HUES48 (cell line): ENCODE results near the gene ADGRL3.
"Not testable (repeated sequence)": the region's sequence is repeated elsewhere in the genome, so short reads cannot be mapped to it uniquely, and the experiment has no call there.

Source experiments
- H3K27ac ChIP-seq: one replicate; pipeline ENCODE4 v1.7.0; 2013; ENCODE audit warnings: low read depth, low read length, inconsistent platforms
- H3K27me3 ChIP-seq: 2 replicates; pipeline ENCODE4 v1.6.1; 2013; ENCODE audit warnings: mild to moderate bottlenecking, low read length; ENCODE audit not compliant: control insufficient read depth, insufficient read depth
- H3K36me3 ChIP-seq: 2 replicates; pipeline ENCODE4 v1.6.1; 2013; ENCODE audit warnings: low read length; ENCODE audit not compliant: control insufficient read depth, insufficient read depth
- H3K4me1 ChIP-seq: 2 replicates; pipeline ENCODE4 v1.6.1; 2013; ENCODE audit warnings: mild to moderate bottlenecking, low read length; ENCODE audit not compliant: control insufficient read depth, insufficient read depth
- H3K4me3 ChIP-seq: 2 replicates; pipeline ENCODE4 v1.5.1; 2013; ENCODE audit warnings: mild to moderate bottlenecking, low read depth, low read length
- H3K9ac ChIP-seq: 2 replicates; pipeline ENCODE4 v1.6.1; 2013; ENCODE audit warnings: mild to moderate bottlenecking, low read depth, low read length, moderate library complexity
- H3K9me3 ChIP-seq: 2 replicates; pipeline ENCODE4 v1.6.1; 2013; ENCODE audit warnings: low read length; ENCODE audit not compliant: control insufficient read depth, insufficient read depth

The ADGRL3 gene

GRCh38 chr4:61204353-61205060 lies 4.4 kb downstream of the ADGRL3 start:
- no peaks in the 10 kb centered on the region for H3K36me3 ChIP-seq
- no peak overlapping the region for H3K9ac ChIP-seq
- H3K27me3 ChIP-seq = peaks cover 46% of the 10 kb centered on the region
- no peak overlapping the region for H3K4me3 ChIP-seq
- peaks cover 26% of the 10 kb centered on the region for H3K4me1 ChIP-seq
- peak overlapping the region; percentile 71 for H3K27ac ChIP-seq
- no peaks in the 10 kb centered on the region for H3K9me3 ChIP-seq

GRCh38 chr4:61205066-61205465 lies 4.9 kb downstream of the ADGRL3 start:
- Histone ChIP-seq H3K9me3 (no peaks in the 10 kb centered on the region), H3K4me1 (peaks cover 27% of the 10 kb centered on the region), H3K9ac (no peak overlapping the region), H3K27ac (peak overlapping the region; percentile 71), H3K36me3 (no peaks in the 10 kb centered on the region), H3K4me3 (no peak overlapping the region), H3K27me3 (peaks cover 43% of the 10 kb centered on the region)

- H3K9ac ChIP-seq, H3K4me3 ChIP-seq, H3K36me3 ChIP-seq, H3K9me3 ChIP-seq, H3K27ac ChIP-seq: not testable (repeated sequence)
- peaks cover 33% of the 10 kb centered on the region for H3K4me1 ChIP-seq
- peaks cover 29% of the 10 kb centered on the region for H3K27me3 ChIP-seq
Measured at GRCh38 chr4:61207156-61207555, 7.0 kb downstream of the ADGRL3 start.

GRCh38 chr4:61210186-61210939 lies 10.2 kb downstream of the ADGRL3 start:
- Histone ChIP-seq H3K27ac (peak overlapping the region; percentile 79), H3K4me3 (no peak overlapping the region), H3K9me3 (no peaks in the 10 kb centered on the region), H3K4me1 (peaks cover 16% of the 10 kb centered on the region), H3K27me3 (no peaks in the 10 kb centered on the region), H3K9ac (no peak overlapping the region), H3K36me3 (no peaks in the 10 kb centered on the region)

- no peaks in the 10 kb centered on the region for H3K36me3 ChIP-seq
- no peak overlapping the region for H3K27ac ChIP-seq
- H3K4me1 ChIP-seq = peaks cover 9% of the 10 kb centered on the region
- no peaks in the 10 kb centered on the region for H3K9me3 ChIP-seq
- H3K27me3 ChIP-seq = no peaks in the 10 kb centered on the region
- no peak overlapping the region for H3K4me3 ChIP-seq
- no peak overlapping the region for H3K9ac ChIP-seq
Measured at GRCh38 chr4:61211781-61212180, 11.7 kb downstream of the ADGRL3 start.

GRCh38 chr4:61212788-61213187 lies 12.7 kb downstream of the ADGRL3 start:
- no peak overlapping the region for H3K27ac ChIP-seq
- H3K36me3 ChIP-seq = no peaks in the 10 kb centered on the region
- no peak overlapping the region for H3K4me3 ChIP-seq
- H3K9me3 ChIP-seq = no peaks in the 10 kb centered on the region
- peaks cover 9% of the 10 kb centered on the region for H3K4me1 ChIP-seq
- H3K27me3 ChIP-seq = no peaks in the 10 kb centered on the region
- H3K9ac ChIP-seq = no peak overlapping the region

GRCh38 chr4:61214680-61215079 lies 14.6 kb downstream of the ADGRL3 start:
- no peak overlapping the region for H3K9ac ChIP-seq
- no peak overlapping the region for H3K4me3 ChIP-seq

GRCh38 chr4:61217222-61217621 lies 17.1 kb downstream of the ADGRL3 start:
- H3K36me3 ChIP-seq = no peaks in the 10 kb centered on the region
- H3K27me3 ChIP-seq = no peaks in the 10 kb centered on the region
- H3K4me1 ChIP-seq = no peaks in the 10 kb centered on the region
- no peak overlapping the region for H3K4me3 ChIP-seq
- no peaks in the 10 kb centered on the region for H3K9me3 ChIP-seq
- no peak overlapping the region for H3K27ac ChIP-seq
- no peak overlapping the region for H3K9ac ChIP-seq

More at GRCh38 chr4:61214680-61215079, 14.6 kb downstream of the ADGRL3 start:
- Histone ChIP-seq H3K27ac (no peak overlapping the region), H3K27me3 (no peaks in the 10 kb centered on the region), H3K36me3 (no peaks in the 10 kb centered on the region), H3K9me3 (no peaks in the 10 kb centered on the region), H3K4me1 (peaks cover 9% of the 10 kb centered on the region)

- Histone ChIP-seq H3K27me3 (no peaks in the 10 kb centered on the region), H3K9ac (no peak overlapping the region), H3K9me3 (no peaks in the 10 kb centered on the region), H3K4me1 (peaks cover 2% of the 10 kb centered on the region; the same call in 1 of the 2 replicates), H3K27ac (no peak overlapping the region), H3K36me3 (no peaks in the 10 kb centered on the region), H3K4me3 (no peak overlapping the region)
Measured at GRCh38 chr4:61220556-61220955, 20.4 kb downstream of the ADGRL3 start.

- no peak overlapping the region for H3K9ac ChIP-seq
- H3K27me3 ChIP-seq = no peaks in the 10 kb centered on the region
- no peak overlapping the region for H3K4me3 ChIP-seq
- H3K36me3 ChIP-seq = no peaks in the 10 kb centered on the region
- no peaks in the 10 kb centered on the region for H3K9me3 ChIP-seq
- H3K27ac ChIP-seq = no peak overlapping the region
- peaks cover 8% of the 10 kb centered on the region; the same call in 1 of the 2 replicates for H3K4me1 ChIP-seq
Measured at GRCh38 chr4:61223385-61223784, 23.3 kb downstream of the ADGRL3 start.

GRCh38 chr4:61224573-61224972 lies 24.4 kb downstream of the ADGRL3 start:
- H3K27me3 ChIP-seq = no peaks in the 10 kb centered on the region
- H3K9me3 ChIP-seq = no peaks in the 10 kb centered on the region
- H3K36me3 ChIP-seq = no peaks in the 10 kb centered on the region
- H3K27ac ChIP-seq = no peak overlapping the region
- no peak overlapping the region for H3K9ac ChIP-seq
- peaks cover 8% of the 10 kb centered on the region; the same call in 1 of the 2 replicates for H3K4me1 ChIP-seq
- no peak overlapping the region for H3K4me3 ChIP-seq
